ENCODE data around the gene TAGAP. TPM values are rescaled to one million over a fixed set of nuclear protein-coding genes. Genes with fewer than 3 reads are reported as not detected.
A peak's percentile ranks its signal among the peaks of the same experiment; 100 is the strongest.

The TAGAP gene
- total RNA-seq, 1 experiment from 2014 or later = 0.30 TPM

- ChIA-PET CTCF (interaction anchor here (0.8 to 2.3 kb wide), 13 partner anchors 8 to 828 kb away, joined by 3 to 24 read pairs (median 6); no protein-coding TSS in a partner anchor), POLR2A (interaction anchor here (1.6 to 1.9 kb wide), 2 partner anchors 67 to 92 kb away, joined by 4 to 5 read pairs; no protein-coding TSS in a partner anchor), RAD21 (ENCODE audit: low non-redundant PET in 1 of 2, low total read pairs in 2 of 2, uncharacterized antibody in 2 of 2, unreplicated experiment in 2 of 2) (no interaction called here)
- H3K4me2 ChIP-seq (ENCODE audit: low read length) = peak overlapping the region; percentile 60
- ATAC-seq (peak; percentile 99), DNase-seq (ENCODE audit: low read depth, low spot score) (peak; percentile 68)
- BruUV-seq (replicated peaks) = no TSS peak
- TF ChIP-seq CEBPB (IDR thresholded peaks at IDR 0.05; ENCODE audit: low read depth) (no peak), CBX3 (IDR thresholded peaks at IDR 0.05; ENCODE audit: low read depth) (peak; percentile 82), CTCF (IDR thresholded peaks at IDR 0.05 in 2 of 3, conservative IDR thresholded peaks at IDR 0.05 in 1 of 3; ENCODE audit: borderline replicate concordance in 1 of 3, insufficient read depth in 1 of 3, low read depth in 2 of 3, low read length in 2 of 3) (peak; percentile 86 to 99 (median 98)), RAD21 (IDR thresholded peaks at IDR 0.05; ENCODE audit: low read depth) (peak; percentile 82)
- no peaks in the 10 kb centered on the region for H3K79me2 ChIP-seq (ENCODE audit: insufficient read depth, low read length)
- H4K20me1 ChIP-seq (ENCODE audit: insufficient read depth) = no peaks in the 10 kb centered on the region
- peaks cover 0 to 11% of the 10 kb centered on the region in 2 experiments; a peak in 2 of 4 replicates for H3K4me1 ChIP-seq (ENCODE audit: control insufficient read depth in 1 of 2, insufficient read depth in 2 of 2, low read length in 2 of 2)
- no peaks in the 10 kb centered on the region for H3K9me3 ChIP-seq (ENCODE audit: control insufficient read depth in 1 of 2, insufficient read depth in 1 of 2, low read depth in 1 of 2, low read length in 2 of 2)
- 0 out of 4 replicates have a peak overlapping the region, but pooled peaks of 1 of the 2 experiments have one; percentile 10 for H3K4me3 ChIP-seq (replicated peaks in 1 of 2; ENCODE audit: low read depth in 1 of 2, low read length in 2 of 2)
- H3K9ac ChIP-seq (ENCODE audit: low read length) = peak overlapping the region; percentile 40
- H3K27ac ChIP-seq (ENCODE audit: low read depth, low read length) = no peak overlapping the region
- no peaks in the 10 kb centered on the region for H3K9me2 ChIP-seq (ENCODE audit: insufficient read depth)
- H2AFZ ChIP-seq (ENCODE audit: low read depth, low read length, poor library complexity, severe bottlenecking) = peak overlapping the region; percentile 36
- intact Hi-C loops (cut with micrococcal nuclease) = loop anchor here (1.0 kb wide), 2 partner anchors 62 to 92 kb away; no protein-coding TSS in a partner anchor
- H3K36me3 ChIP-seq (ENCODE audit: control insufficient read depth in 1 of 2, insufficient read depth in 2 of 2, low read length in 2 of 2) = no peaks in the 10 kb centered on the region
- no peaks in the 10 kb centered on the region for H3K27me3 ChIP-seq (ENCODE audit: insufficient read depth, low read length)
Observed at GRCh38 chr6:159042003-159042825, 2.6 kb downstream of the TAGAP start.

DNA sequence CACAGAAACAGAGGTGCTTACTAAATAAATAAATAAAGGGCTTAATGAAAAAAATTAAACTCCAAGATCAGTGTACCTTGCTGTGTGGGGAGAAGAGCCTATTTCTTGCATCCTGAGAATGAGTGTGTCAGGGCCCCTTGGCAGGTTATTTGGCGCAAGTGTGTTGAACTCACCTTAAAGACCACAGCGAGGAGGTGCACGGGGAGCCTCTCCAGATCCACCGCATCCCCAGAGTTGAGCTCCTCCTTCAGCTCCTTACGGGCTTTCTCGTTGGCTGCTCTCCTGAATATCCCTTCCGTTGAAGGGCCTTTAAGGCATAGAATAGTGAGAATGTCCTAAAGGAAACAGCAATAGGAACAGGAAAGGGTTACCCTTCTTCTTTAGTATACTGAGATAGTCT is 3.6 kb downstream of the TAGAP start:
- H3K4me2 ChIP-seq (ENCODE audit: low read length) = no peak overlapping the region
- no peaks in the 10 kb centered on the region for H3K9me2 ChIP-seq (ENCODE audit: insufficient read depth)
- DNase-seq (ENCODE audit: low read depth, low spot score) = no peak
- no peaks in the 10 kb centered on the region for H3K79me2 ChIP-seq (ENCODE audit: insufficient read depth, low read length)
- intact Hi-C loops (cut with micrococcal nuclease) = no loop called here
- H3K27ac ChIP-seq (ENCODE audit: low read depth, low read length) = no peak overlapping the region
- CTCF ChIA-PET = interaction anchor here (0.6 to 2.3 kb wide), 5 partner anchors 33 to 93 kb away, joined by 3 to 24 read pairs (median 7); no protein-coding TSS in a partner anchor
- RAD21 ChIA-PET (ENCODE audit: low non-redundant PET in 1 of 2, low total read pairs in 2 of 2, uncharacterized antibody in 2 of 2, unreplicated experiment in 2 of 2) = no interaction called here
- no peaks in the 10 kb centered on the region for H4K20me1 ChIP-seq (ENCODE audit: insufficient read depth)
- no peak overlapping the region for H3K9ac ChIP-seq (ENCODE audit: low read length)
- TF ChIP-seq RAD21 (IDR thresholded peaks at IDR 0.05; ENCODE audit: low read depth) = no peak
- no peak for TF ChIP-seq JUND (IDR thresholded peaks at IDR 0.05)
- TF ChIP-seq POLR2A (IDR thresholded peaks at IDR 0.05; ENCODE audit: borderline replicate concordance, extremely low read depth, insufficient read depth, insufficient read length) = no peak
- no peak for TF ChIP-seq SIN3A (IDR thresholded peaks at IDR 0.05; ENCODE audit: low read depth)
- no TSS peak for BruUV-seq (replicated peaks)
- H3K27me3 ChIP-seq (ENCODE audit: insufficient read depth, low read length) = no peaks in the 10 kb centered on the region
- H3K36me3 ChIP-seq (ENCODE audit: control insufficient read depth in 1 of 2, insufficient read depth in 2 of 2, low read length in 2 of 2) = no peaks in the 10 kb centered on the region
- no peak overlapping the region for H3K4me3 ChIP-seq (replicated peaks in 1 of 2; ENCODE audit: low read depth in 1 of 2, low read length in 2 of 2)
- no peaks in the 10 kb centered on the region for H3K9me3 ChIP-seq (ENCODE audit: control insufficient read depth in 1 of 2, insufficient read depth in 1 of 2, low read depth in 1 of 2, low read length in 2 of 2)
- POLR2A ChIA-PET = interaction anchor here (1.9 kb wide), 1 partner anchor 93 kb away, joined by 5 read pairs; no protein-coding TSS in a partner anchor
- H2AFZ ChIP-seq (ENCODE audit: low read depth, low read length, poor library complexity, severe bottlenecking) = no peak overlapping the region
- peaks cover 0 to 11% of the 10 kb centered on the region in 2 experiments; a peak in 2 of 4 replicates for H3K4me1 ChIP-seq (ENCODE audit: control insufficient read depth in 1 of 2, insufficient read depth in 2 of 2, low read length in 2 of 2)
- no peak for ATAC-seq

Measured in HCT116 (cell line).